Frontal cortex (tissue), 4 donors: ENCODE data around the gene PTCD2. TPM values are rescaled to one million over a fixed set of nuclear protein-coding genes. Genes with fewer than 3 reads are reported as not detected.
A peak's percentile ranks its signal among the peaks of the same experiment; 100 is the strongest.

Experiments
- DNase-seq, 2 donors: peaks; one replicate each; pipeline ENCODE4 v3.0.0; 2012; ENCODE audit warnings: low spot score in 2 of 2
- FAIRE-seq: peaks from 2 replicates; lab custom pipeline; 2012; peaks lifted over from hg19 to GRCh38; lab: Jason Lieb, UNC
- total RNA-seq: library from RNA; depleted of rRNA; stranded (reverse); fragments of >200 nt; gene quantifications from one replicate; pipeline ENCODE4 v1.2.3, GENCODE V29; 2014
- donor health status: control.
- donor health status: control.
- donor health status: control.

Gene PTCD2
- total RNA-seq, 1 donor from 2014 or later: 4.9 TPM

DNA sequence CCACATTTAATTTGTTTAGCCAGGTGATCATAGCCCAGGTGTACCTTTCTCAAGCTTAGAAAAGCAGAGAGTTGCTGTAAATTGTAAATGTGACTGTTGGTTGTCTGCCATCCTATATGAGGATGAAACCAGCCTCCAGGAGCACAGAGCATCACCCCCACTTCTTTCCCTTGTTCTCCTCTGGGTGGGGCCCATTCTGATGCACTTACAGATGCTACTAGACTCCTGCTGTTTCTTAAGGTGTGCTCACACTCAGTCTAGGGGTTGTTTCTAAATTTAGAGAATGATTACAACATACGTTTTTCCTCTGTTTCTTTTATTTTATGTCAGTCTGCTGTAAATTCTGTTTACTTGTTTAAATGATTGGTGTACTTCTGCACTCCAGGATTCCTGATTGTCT is 10.5 kb downstream of the PTCD2 start:
- no peak for DNase-seq
- no peak for FAIRE-seq

DNA sequence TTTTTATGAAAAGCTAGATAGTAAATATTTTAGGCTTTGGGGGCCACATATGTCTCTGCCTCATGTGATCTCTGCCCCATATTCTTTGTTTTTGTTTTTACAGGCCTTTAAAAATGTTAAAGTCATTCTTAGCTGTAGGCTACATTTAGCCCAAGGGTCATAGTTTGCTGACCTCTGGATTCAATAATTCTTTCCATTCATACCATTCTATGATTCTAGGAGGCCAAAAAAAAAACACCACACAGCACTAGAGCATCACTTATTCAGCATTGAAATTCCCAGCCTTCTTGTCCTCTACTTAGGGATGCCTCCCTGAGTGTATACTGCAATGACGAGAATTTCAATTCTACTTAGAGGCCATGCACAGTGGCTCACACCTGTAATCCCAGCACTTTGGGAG is 17.0 kb downstream of the PTCD2 start:
- no peak for DNase-seq
- no peak for FAIRE-seq

DNA sequence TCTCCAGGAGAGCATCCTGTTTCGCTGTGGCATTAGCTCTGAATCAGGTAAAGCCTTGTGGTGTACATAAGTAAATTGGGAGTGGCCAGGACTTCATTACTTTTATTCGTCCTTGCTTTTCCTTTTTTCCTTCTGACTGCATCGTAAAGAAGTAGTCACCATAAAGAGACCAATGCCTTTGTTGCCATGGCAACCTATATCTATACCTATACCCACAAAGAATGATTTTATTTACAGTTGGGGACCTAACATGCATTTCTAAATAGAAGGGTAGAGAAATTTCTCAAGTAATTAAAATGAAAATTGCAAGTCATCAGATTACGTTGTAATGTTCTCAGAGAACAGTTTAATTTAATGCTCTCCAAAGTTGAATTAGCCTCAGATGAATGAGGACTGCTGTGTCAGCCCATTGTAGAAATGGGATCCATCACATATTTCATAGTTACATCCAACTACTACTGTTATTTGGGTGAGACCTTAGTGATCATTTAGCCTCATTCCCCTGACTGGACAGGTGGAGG is 18.6 kb downstream of the PTCD2 start:
- DNase-seq (no peak), FAIRE-seq (no peak)

DNA sequence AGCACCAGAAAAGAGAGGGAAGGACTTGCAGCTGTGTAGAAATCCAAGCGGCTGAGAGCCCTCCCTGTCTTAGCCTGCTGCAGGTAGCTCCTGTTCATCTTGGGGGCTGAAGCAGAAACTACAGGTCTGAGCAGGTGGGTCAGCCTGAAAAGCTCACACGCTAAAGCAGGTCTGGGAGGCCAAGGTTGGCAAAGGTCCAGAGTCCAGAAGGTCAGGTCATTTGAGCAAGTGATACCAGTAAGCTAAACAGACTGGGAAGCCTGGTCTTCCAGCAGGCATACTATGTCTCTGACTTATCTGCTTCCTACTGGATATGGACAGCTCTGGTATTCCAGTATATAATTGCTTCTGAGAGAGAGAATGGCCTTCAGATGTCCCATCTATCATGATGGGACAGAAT is 26.2 kb downstream of the PTCD2 start:
- no peak for FAIRE-seq
- DNase-seq: no peak

DNA sequence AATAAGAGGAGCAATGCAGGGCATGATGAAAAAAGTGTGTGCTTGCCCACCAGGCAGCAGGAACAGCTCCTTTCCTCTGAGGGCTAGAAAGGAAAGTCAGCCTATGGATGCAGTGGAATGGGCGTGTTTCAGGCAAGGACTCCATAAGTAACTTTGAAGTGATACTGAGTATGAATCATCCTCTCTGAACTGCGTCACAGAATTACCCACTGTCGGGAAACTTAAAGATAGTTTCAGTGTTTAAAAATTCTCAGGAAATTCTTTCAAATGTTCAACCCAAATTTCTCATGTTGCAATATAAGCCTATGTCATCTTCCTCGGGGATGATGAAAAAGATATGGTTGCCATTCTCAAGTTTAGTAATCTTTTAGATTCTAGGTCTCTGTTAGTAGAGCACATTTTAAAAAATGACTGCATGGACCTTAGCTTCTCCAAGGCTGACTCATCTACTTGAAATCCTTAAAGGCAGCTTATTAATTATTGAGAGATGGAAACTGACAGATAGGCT is 27.7 kb downstream of the PTCD2 start:
- FAIRE-seq (no peak), DNase-seq (no peak)

DNA sequence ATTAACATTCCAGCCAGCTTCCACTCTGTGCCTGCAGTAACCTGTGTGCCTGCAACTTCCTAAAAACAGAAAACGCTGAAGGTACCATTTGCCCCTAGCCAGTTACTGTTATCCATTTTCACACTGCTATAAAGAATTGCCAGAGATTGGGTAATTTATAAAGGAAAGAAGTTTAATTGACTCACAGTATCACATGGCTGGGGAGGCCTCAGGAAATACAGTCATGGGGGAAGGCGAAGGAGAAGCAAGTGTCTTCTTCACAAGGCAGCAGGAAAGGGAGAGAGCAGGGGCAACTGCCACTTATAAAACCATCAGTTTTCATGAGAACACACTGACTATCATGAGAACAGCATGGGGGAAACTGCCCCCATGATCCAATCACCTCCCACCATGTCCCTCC is 31.2 kb downstream of the PTCD2 start:
- DNase-seq: no peak
- FAIRE-seq: no peak

DNA sequence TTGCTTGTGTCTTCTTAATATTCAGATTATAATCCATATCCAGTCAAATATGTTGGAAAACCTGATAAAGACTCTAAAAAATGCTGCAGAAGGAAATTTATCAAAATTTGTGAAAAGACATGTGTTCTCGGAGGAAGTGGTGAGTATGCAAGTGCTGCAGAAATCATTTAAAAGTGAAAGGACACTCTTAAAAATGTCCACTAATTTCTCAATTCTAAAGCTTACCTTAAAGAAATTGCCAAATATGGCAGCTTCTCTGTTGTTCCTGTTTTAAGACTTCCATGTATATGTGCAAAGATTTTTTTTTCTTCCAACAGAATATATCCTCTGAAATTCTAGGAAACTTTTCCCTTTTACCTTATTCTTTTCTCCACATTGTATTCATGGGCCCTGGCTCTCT is 32.4 kb downstream of the PTCD2 start:
- DNase-seq (no peak), FAIRE-seq (no peak)

DNA sequence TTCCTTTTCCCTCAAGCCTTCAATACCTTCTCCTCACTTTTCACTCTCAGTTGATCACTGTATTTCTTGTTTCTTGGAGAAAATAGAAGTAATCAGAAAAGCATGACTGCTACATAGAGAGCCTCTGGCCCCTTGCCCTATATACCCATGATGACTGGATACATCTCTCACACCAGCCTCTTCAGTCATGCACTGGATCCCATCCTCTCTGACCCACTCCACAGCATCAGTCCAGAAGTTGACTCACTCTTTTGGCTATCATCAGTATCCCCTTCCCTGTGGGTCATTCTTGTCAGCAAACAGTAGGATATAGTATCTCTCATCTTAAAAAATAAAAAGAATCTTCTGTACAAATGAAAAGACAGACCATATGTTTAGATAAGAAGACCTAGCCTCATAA is 32.9 kb downstream of the PTCD2 start:
- no peak for FAIRE-seq
- DNase-seq: no peak

DNA sequence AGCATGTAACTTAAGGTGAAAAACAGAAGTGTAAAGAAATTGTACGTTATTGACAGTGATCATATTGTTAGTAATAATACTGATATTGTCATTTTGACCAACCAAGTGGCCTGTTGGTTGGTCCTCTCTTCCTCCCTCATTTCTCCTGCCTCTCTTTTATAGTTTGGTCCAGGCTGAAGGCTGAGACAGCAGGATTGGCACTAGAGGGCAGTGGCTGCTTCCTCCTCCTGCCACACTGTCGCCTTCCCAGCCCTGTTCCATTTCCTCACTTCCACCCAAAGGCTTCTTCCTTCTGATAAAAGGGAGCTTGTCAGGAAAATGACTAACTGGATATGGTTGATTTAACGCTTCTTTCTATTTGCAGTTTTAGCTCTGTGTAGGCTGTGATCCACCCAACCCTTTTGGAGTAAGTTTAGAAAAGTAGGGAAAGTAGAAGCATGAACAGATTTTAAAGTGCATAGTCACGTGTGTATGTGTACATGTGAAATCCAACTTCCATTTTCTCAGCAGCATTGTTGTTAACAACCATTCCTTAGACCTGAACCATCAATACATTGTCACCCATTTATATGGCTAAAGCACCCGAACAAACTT is 35.6 kb downstream of the PTCD2 start:
- DNase-seq (peak in 1 of 2 donors; percentile 37), FAIRE-seq (no peak)

DNA sequence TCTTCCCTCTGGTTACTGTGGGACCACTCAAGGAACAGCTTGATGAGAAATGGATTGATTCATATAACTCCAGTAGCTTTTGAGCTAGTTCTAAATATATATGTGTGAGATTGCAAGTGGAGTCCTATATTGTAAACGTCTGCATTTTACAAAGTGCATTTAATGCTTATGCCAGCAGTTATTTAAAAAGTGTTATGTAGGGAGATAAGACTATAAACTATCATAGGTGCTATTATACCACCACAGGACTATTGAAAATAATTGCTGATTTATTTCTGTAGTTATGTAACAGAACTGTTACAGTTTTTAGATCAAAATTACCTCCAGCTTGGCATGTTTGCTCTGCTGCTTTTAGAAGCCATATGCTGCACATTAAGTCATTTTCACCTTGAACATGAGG is 36.2 kb downstream of the PTCD2 start:
- DNase-seq (no peak), FAIRE-seq (no peak)

DNA sequence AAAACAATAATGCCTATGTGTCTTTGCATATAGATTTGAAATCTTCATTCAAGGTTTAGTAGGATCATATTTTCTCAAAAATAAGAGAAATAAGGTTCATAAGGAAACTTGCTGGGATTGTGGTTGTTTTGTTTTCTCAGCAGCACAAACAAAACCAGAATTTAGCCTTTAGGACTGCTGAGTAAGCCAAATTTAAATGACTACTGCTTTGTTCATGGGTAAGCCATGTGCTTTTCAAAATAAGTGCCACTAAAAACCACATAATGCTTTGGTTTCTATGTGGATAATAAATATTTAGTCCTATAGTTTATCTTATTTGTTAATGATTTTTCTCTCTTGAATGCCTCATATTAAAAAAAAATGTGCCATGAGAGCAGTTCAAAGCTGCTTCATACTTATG is 38.8 kb downstream of the PTCD2 start:
- FAIRE-seq (no peak), DNase-seq (no peak)

DNA sequence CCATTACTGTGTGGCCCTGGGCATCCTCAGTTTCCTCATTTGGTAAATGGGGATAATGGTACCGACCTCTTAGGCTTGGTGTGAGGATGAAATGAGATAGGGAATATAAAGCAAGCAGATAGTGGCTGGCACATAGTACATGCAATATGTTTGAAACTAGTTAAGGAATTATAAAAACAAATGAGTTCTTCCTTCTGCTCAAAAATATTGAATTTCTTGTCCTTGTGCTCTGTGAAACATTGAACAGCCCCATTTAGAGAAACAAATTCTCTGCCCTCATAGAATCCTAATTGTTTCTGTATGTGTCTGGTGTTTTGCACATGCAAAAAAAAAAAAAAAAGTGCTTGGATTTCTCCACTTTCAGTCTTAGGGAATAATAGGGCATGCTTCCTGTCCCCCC is 39.7 kb downstream of the PTCD2 start:
- DNase-seq (no peak), FAIRE-seq (no peak)

DNA sequence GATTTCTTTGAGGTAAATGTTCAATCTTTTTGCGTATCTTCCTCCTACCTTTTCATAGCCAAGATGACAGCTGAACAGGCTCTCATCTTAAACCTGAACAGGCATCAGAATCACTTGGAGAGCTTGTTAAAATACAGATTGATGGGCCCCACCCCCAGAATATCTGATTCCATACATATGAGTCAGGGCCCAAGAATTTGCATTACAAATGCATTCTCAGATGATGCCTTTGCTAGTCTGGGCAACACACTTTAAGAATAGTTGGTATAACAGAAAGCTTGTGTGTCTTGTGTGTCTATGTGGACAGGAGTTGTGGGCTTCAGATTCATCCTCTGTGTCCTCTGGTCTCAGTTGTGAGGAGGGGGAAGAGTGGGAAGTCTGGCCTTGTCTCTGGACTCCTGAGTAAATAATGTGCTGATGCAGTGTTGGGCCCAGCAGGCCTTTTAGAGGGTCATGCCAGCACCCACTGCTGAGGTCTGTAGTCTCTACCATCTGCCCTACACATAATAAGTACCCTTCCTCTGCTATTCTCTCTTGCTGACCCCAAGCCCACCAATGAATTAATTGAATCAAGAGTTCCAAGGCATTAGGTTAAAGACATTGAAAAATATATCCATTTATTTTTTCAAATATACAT is 43.1 kb downstream of the PTCD2 start:
- DNase-seq (no peak), FAIRE-seq (no peak)

DNA sequence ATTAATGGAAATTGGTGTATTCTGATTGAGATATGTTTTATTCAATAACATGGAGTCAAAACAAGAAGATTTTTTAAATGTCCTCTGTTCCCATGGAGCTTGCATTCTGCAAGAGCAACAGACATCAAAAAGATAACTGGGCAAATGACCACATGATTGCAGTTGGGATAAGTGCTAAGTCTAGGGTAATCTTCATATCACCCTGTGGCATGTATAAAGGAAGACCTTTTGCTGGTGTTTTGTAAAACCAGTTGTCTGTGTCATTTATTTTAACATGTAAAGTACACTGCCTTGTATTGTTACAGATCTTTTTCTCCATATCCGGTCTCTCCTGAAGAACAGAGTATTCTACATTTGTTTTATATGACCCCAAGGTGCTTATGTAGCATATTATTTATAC is 44.0 kb downstream of the PTCD2 start:
- FAIRE-seq (no peak), DNase-seq (no peak)

DNA sequence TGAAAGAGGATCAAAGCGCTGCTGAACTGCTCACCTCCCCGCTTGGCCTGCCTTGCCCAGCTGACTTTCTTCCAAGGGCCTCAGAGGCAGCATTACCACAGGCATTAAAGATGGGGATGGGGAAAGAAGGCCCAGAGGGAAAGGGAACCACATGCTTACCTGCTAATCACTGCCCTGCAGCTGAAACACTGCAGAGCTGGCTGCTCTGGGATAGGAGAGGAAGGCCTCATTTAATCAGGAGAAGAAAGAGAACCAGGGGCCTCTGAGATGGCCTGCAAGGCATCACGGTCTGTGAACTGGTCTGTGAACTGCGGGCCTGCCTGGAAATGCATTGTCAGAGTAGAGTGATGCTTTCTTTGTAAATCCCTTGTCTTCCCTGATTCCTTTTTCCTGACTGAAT is 44.8 kb downstream of the PTCD2 start:
- no peak for DNase-seq
- no peak for FAIRE-seq

DNA sequence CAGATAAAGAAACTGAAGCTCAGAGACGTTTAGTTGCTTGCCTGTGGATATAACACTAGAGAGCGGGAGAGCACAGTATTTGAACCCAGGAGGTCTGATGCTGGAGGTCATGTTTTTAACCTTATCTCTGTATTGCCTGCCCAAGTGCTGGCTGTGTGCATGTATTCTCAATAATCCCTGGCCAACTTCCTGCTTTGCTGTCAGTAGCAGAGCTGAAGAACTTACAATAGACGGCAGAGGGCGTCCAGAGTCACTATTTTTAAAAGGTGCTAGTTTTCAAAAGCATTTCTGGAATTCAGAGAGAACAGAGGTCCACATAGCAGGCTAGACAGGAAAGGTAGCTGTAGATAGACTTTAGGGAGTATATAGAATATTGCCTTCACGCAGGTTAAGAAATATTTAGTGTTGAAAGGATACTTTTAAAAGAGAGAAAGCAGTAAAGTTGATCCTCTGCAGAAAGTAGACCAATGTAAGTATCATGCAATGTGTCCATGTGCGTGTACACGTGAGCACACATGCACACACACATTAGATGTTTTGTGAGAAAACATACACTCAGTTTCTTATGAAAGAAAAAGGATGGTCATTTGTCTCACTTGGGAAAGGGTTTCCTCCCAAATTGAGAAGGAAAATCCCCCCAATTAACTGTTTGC is 46.3 kb downstream of the PTCD2 start:
- FAIRE-seq (no peak), DNase-seq (peak; percentile 8 to 36)

DNA sequence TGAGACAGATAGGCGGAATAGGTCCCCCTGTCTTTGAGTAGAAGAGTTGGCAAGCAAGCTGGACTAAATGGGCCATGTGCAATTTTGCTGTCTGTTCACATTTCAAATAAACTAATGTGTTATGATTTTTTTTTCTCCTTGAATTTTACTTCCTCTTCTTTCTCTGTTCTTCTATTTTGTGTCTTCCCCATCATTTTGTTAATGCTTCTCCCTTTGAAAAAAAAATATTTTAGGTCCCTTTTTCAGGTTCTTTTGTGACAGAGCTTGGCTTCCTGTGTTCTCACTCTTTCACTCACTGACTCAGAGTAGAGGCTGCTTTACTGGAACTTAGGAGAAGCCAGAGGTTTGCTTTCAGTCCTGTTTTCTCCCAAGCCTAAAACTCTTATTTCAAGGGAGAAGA is 48.1 kb downstream of the PTCD2 start:
- FAIRE-seq: no peak

DNA sequence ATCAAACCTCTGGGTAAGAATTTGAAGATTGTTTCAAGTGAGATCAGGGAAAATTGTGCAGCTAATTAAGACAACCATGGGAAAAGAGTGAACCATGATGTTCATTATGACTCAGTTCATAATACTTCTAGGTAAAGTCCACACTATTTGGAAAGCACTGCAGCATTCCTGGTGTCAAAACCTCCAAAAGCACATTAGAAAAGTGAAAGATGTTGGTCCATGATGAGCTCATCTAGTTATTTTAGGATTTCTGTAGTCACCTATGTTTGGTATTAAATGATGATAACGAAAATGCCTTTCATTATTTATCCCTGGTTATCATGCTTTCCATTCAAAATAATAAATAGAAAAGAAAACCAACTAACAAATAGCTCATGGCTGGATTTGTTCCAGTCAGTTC is 49.1 kb downstream of the PTCD2 start:
- DNase-seq (no peak), FAIRE-seq (no peak)

More for the DNA sequence above, 48.1 kb downstream of the PTCD2 start:
- DNase-seq: no peak

DNA sequence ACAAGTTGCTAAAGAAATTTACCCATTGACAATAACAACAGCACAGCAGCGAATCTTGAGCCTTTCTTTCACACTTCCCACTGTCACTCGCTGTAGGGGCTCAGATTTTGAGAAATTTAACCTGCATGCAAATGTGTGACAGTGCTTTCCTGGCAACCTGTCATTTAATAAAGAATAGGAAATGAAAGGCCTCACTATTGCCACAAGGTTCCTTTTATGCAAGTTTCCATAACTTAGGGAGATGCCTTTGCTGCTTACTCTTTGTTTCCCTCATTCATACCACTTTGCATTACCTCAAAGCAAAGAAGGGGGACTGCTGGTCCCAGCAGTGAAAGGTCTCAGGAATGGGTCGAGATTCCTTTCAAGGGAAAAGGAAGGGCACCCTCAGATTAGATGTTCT is 49.5 kb downstream of the PTCD2 start:
- DNase-seq (no peak), FAIRE-seq (no peak)

DNA sequence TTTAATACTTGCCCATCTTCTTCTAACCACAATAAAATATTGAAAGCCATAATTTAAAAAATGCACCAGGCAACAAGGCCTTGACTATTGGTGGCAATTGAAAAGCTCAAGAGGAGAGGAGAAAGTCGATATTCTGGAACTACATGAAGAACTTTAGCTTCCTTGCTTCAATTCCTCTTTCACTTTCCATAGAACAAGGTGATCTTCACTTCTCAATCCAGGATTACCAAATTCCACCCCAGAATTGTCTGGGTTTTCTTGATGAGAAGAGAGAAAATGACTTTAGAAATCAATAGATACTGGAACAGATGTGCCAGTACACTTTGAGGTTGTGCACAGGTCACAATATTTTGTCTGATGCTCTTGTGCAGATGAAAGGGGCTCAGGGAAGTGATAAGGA is 52.2 kb downstream of the PTCD2 start:
- no peak for FAIRE-seq
- DNase-seq: no peak

DNA sequence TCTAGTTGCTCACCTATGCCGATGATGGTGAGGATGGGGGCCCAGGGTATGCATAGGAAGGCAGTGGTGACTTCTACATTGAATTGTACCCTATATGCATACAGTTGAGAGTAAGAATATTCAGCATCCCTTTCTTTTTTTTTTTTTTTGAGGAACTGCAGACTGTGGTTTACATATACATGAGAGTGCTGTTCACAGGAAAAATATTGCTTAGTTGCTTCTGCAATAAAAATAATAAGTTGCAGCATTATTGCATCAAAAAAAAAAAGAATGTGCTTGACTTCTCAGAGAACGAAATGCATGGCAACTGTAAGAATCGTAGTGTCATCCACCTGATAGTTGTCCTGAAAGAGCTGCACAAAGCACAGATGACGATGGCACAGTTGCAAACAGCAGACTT is 52.8 kb downstream of the PTCD2 start:
- FAIRE-seq: no peak
- DNase-seq: no peak
